Epithelial cell of prostate (primary cell): ENCODE results near the gene SLFN12L.
"Not testable (repeated sequence)": the region's sequence is repeated elsewhere in the genome, so short reads cannot be mapped to it uniquely, and the experiment has no call there.

Experiments
- DNase-seq: peaks from one replicate; pipeline ENCODE4 v3.0.0-alpha.2; 2011; ENCODE audit warnings: low read depth, low spot score
- H3K27ac ChIP-seq: fragments of 450-650 bp; 2 replicates; pipeline ENCODE4 v1.5.1; 2017; ENCODE audit warnings: mild to moderate bottlenecking

SLFN12L gene

GRCh38 chr17:35507714-35508113 lies 29.8 kb downstream of the SLFN12L start:
- not testable (repeated sequence) for DNase-seq, H3K27ac ChIP-seq

- no peak overlapping the region for H3K27ac ChIP-seq
- DNase-seq, result no peak
Measured at GRCh38 chr17:35499548-35499947, 37.9 kb downstream of the SLFN12L start.

- DNase-seq, result no peak
Measured at GRCh38 chr17:35498448-35499178, 38.9 kb downstream of the SLFN12L start.

GRCh38 chr17:35496451-35497290 lies 40.8 kb downstream of the SLFN12L start:
- DNase-seq, result no peak

More at GRCh38 chr17:35498448-35499178, 38.9 kb downstream of the SLFN12L start:
- H3K27ac ChIP-seq, result no peak overlapping the region

GRCh38 chr17:35493040-35493439 lies 44.4 kb downstream of the SLFN12L start:
- DNase-seq, result no peak
- H3K27ac ChIP-seq, result no peak overlapping the region

More at GRCh38 chr17:35496451-35497290, 40.8 kb downstream of the SLFN12L start:
- no peak overlapping the region for H3K27ac ChIP-seq

- H3K27ac ChIP-seq, result no peak overlapping the region
- DNase-seq, result no peak
Measured at GRCh38 chr17:35491417-35491816, 46.1 kb downstream of the SLFN12L start.

- DNase-seq, result no peak
- H3K27ac ChIP-seq, result no peak overlapping the region
Measured at GRCh38 chr17:35489944-35490343, 47.5 kb downstream of the SLFN12L start.

GRCh38 chr17:35488991-35489390 lies 48.5 kb downstream of the SLFN12L start:
- no peak overlapping the region for H3K27ac ChIP-seq
- DNase-seq, result no peak

GRCh38 chr17:35486920-35487732 lies 50.4 kb downstream of the SLFN12L start:
- H3K27ac ChIP-seq, result no peak overlapping the region
- peak; percentile 31 for DNase-seq

- no peak overlapping the region for H3K27ac ChIP-seq
- no peak for DNase-seq
Measured at GRCh38 chr17:35479271-35479670, 58.2 kb downstream of the SLFN12L start.

GRCh38 chr17:35477248-35477647 lies 60.2 kb downstream of the SLFN12L start:
- no peak overlapping the region for H3K27ac ChIP-seq
- no peak for DNase-seq

- no peak for DNase-seq
- H3K27ac ChIP-seq, result no peak overlapping the region
Measured at GRCh38 chr17:35476283-35476820, 61.1 kb downstream of the SLFN12L start.

- H3K27ac ChIP-seq, result no peak overlapping the region
- no peak for DNase-seq
Measured at GRCh38 chr17:35468475-35468874, 69.0 kb downstream of the SLFN12L start.

GRCh38 chr17:35467824-35468223 lies 69.7 kb downstream of the SLFN12L start:
- no peak for DNase-seq
- no peak overlapping the region for H3K27ac ChIP-seq

- H3K27ac ChIP-seq, result no peak overlapping the region
- no peak for DNase-seq
Measured at GRCh38 chr17:35460354-35460851, 77.1 kb downstream of the SLFN12L start.

GRCh38 chr17:35454035-35454434 lies 83.4 kb downstream of the SLFN12L start:
- not testable (repeated sequence) for DNase-seq, H3K27ac ChIP-seq

- DNase-seq, result no peak
- H3K27ac ChIP-seq, result no peak overlapping the region
Measured at GRCh38 chr17:35453171-35453570, 84.3 kb downstream of the SLFN12L start.

GRCh38 chr17:35449371-35449931 lies 88.0 kb downstream of the SLFN12L start:
- DNase-seq, result no peak
- H3K27ac ChIP-seq, result no peak overlapping the region

GRCh38 chr17:35448899-35449227 lies 88.6 kb downstream of the SLFN12L start:
- no peak for DNase-seq
- H3K27ac ChIP-seq, result no peak overlapping the region
